ENCODE data around the gene TSN.
A peak's percentile ranks its signal among the peaks of the same experiment; 100 is the strongest.

The TSN gene

GRCh38 chr2:121716126-121716525 is 39.3 kb upstream of the TSN start:
- no peak overlapping the region for H3K4me3 ChIP-seq (ENCODE audit: control insufficient read depth, low read depth, low read length)
- TF ChIP-seq CTCF (conservative IDR thresholded peaks at IDR 0.05; ENCODE audit: control insufficient read depth, insufficient read depth, low read depth, low read length) = no peak
- no peak for DNase-seq (ENCODE audit: low read depth)

- no peak for DNase-seq (ENCODE audit: low read depth)
- H3K4me3 ChIP-seq (ENCODE audit: control insufficient read depth, low read depth, low read length) = no peak overlapping the region
- no peak for TF ChIP-seq CTCF (conservative IDR thresholded peaks at IDR 0.05; ENCODE audit: control insufficient read depth, insufficient read depth, low read depth, low read length)
Measured at GRCh38 chr2:121717529-121717928, 37.9 kb upstream of the TSN start.

GRCh38 chr2:121721926-121722325 is 33.5 kb upstream of the TSN start:
- DNase-seq (ENCODE audit: low read depth) = peak; percentile 96
- no peak for TF ChIP-seq CTCF (conservative IDR thresholded peaks at IDR 0.05; ENCODE audit: control insufficient read depth, insufficient read depth, low read depth, low read length)
- H3K4me3 ChIP-seq (ENCODE audit: control insufficient read depth, low read depth, low read length) = no peak overlapping the region

GRCh38 chr2:121722479-121722878 is 33.0 kb upstream of the TSN start:
- DNase-seq (ENCODE audit: low read depth) = peak; percentile 94

GRCh38 chr2:121723316-121723715 is 32.1 kb upstream of the TSN start:
- no peak overlapping the region for H3K4me3 ChIP-seq (ENCODE audit: control insufficient read depth, low read depth, low read length)
- peak; percentile 42 for DNase-seq (ENCODE audit: low read depth)
- TF ChIP-seq CTCF (conservative IDR thresholded peaks at IDR 0.05; ENCODE audit: control insufficient read depth, insufficient read depth, low read depth, low read length) = no peak

More at GRCh38 chr2:121722479-121722878, 33.0 kb upstream of the TSN start:
- H3K4me3 ChIP-seq (ENCODE audit: control insufficient read depth, low read depth, low read length) = peak overlapping the region; percentile 16
- peak; percentile 0 for TF ChIP-seq CTCF (conservative IDR thresholded peaks at IDR 0.05; ENCODE audit: control insufficient read depth, insufficient read depth, low read depth, low read length)

- no peak for TF ChIP-seq CTCF (conservative IDR thresholded peaks at IDR 0.05; ENCODE audit: control insufficient read depth, insufficient read depth, low read depth, low read length)
- H3K4me3 ChIP-seq (ENCODE audit: control insufficient read depth, low read depth, low read length) = no peak overlapping the region
- DNase-seq (ENCODE audit: low read depth) = no peak
Measured at GRCh38 chr2:121727332-121727731, 28.1 kb upstream of the TSN start.

GRCh38 chr2:121727950-121728349 is 27.5 kb upstream of the TSN start:
- no peak for TF ChIP-seq CTCF (conservative IDR thresholded peaks at IDR 0.05; ENCODE audit: control insufficient read depth, insufficient read depth, low read depth, low read length)
- no peak overlapping the region for H3K4me3 ChIP-seq (ENCODE audit: control insufficient read depth, low read depth, low read length)
- no peak for DNase-seq (ENCODE audit: low read depth)

Data from fibroblast of mammary gland (primary cell).